SW 1271 (cell line): ENCODE data around the gene NMNAT2.
"Not testable (repeated sequence)": the region's sequence is repeated elsewhere in the genome, so short reads cannot be mapped to it uniquely, and the experiment has no call there.

ENCODE experiments used
- DNase-seq, 2 experiments: peaks; one replicate each; lab custom pipeline; 2025; lab: John Stamatoyannopoulos, UW

Gene NMNAT2

GRCh38 chr1:183417772-183418491 is at the start of gene NMNAT2:
NMNAT2 (minus strand) TSS chr1:183418380; CDS start chr1:183418267, 113 bp downstream.
- DNase-seq, result no peak

- DNase-seq, result no peak
Observed at GRCh38 chr1:183467687-183468086, 49.5 kb upstream of the NMNAT2 start.

- no peak for DNase-seq
Observed at GRCh38 chr1:183466781-183467180, 48.6 kb upstream of the NMNAT2 start.

- no peak for DNase-seq
Observed at GRCh38 chr1:183463566-183463965, 45.4 kb upstream of the NMNAT2 start.

GRCh38 chr1:183461350-183461749 is 43.2 kb upstream of the NMNAT2 start:
- no peak for DNase-seq

- DNase-seq, result no peak
Observed at GRCh38 chr1:183460596-183460995, 42.4 kb upstream of the NMNAT2 start.

- DNase-seq, result no peak
Observed at GRCh38 chr1:183457449-183457848, 39.3 kb upstream of the NMNAT2 start.

GRCh38 chr1:183456826-183457225 is 38.6 kb upstream of the NMNAT2 start:
- no peak for DNase-seq

GRCh38 chr1:183454377-183454776 is 36.2 kb upstream of the NMNAT2 start:
- DNase-seq, result no peak

GRCh38 chr1:183450093-183450492 is 31.9 kb upstream of the NMNAT2 start:
- DNase-seq, result no peak

GRCh38 chr1:183449223-183449770 is 31.1 kb upstream of the NMNAT2 start:
- no peak for DNase-seq

- DNase-seq, result no peak
Observed at GRCh38 chr1:183444243-183444642, 26.1 kb upstream of the NMNAT2 start.

GRCh38 chr1:183443466-183443865 is 25.3 kb upstream of the NMNAT2 start:
- DNase-seq, result no peak

GRCh38 chr1:183443011-183443410 is 24.8 kb upstream of the NMNAT2 start:
- DNase-seq, result no peak

- no peak for DNase-seq
Observed at GRCh38 chr1:183438060-183438459, 19.9 kb upstream of the NMNAT2 start.

GRCh38 chr1:183435497-183435896 is 17.3 kb upstream of the NMNAT2 start:
- no peak for DNase-seq

GRCh38 chr1:183433703-183434102 is 15.5 kb upstream of the NMNAT2 start:
- no peak for DNase-seq

- DNase-seq, result no peak
Observed at GRCh38 chr1:183432548-183432875, 14.3 kb upstream of the NMNAT2 start.

GRCh38 chr1:183431840-183432547 is 13.8 kb upstream of the NMNAT2 start:
- no peak for DNase-seq

- DNase-seq, result not testable (repeated sequence)
Observed at GRCh38 chr1:183427591-183427990, 9.4 kb upstream of the NMNAT2 start.

GRCh38 chr1:183424691-183425090 is 6.5 kb upstream of the NMNAT2 start:
- DNase-seq, result no peak

GRCh38 chr1:183423541-183423940 is 5.4 kb upstream of the NMNAT2 start:
- no peak for DNase-seq

- no peak for DNase-seq
Observed at GRCh38 chr1:183419399-183419798, 1.2 kb upstream of the NMNAT2 start.
